ENCODE results near the gene TUT4. TPM values are rescaled to one million over a fixed set of nuclear protein-coding genes. Genes with fewer than 3 reads are reported as not detected.

TUT4 gene
- total RNA-seq, 2 experiments from 2014 or later, result 68.1 to 71.8 TPM

- Mint-ChIP-seq H3K9me3 (no peaks in the 10 kb centered on the region), H3K27me3 (no peaks in the 10 kb centered on the region), H3K36me3 (ENCODE audit: low read depth) (peaks cover 75% of the 10 kb centered on the region), H3K4me3 (peak within 1 kb of the TSS; percentile 100), H3K27ac (peak within 1 kb of the TSS; percentile 100), H3K4me1 (peaks cover 67% of the 10 kb centered on the region)
- POLR2A ChIA-PET, result interaction anchor here (0.9 to 6.1 kb wide), 45 partner anchors 10 to 923 kb away, joined by 3 to 144 read pairs (median 6); partner anchors contain the start of genes BTF3L4, CC2D1B, GPX7 and KTI12
- DNase-seq, result peak; percentile 98
- CTCF ChIA-PET, result interaction anchor here (0.7 to 3.8 kb wide), 20 partner anchors 9 to 517 kb away, joined by 3 to 37 read pairs (median 4); partner anchors contain the start of genes ECHDC2, SHISAL2A and TUT4
Measured at GRCh38 chr1:52404116-52404974, 148.5 kb downstream of the TUT4 start, which contains the start of the genes ORC1 and PRPF38A. Gene ORC1, minus strand, starts transcription at chr1:52404423. Its CDS starts 2,200 bp downstream, at chr1:52402223. Gene PRPF38A, plus strand, starts transcription at chr1:52404602. Its CDS starts 148 bp downstream, at chr1:52404750.

DNA sequence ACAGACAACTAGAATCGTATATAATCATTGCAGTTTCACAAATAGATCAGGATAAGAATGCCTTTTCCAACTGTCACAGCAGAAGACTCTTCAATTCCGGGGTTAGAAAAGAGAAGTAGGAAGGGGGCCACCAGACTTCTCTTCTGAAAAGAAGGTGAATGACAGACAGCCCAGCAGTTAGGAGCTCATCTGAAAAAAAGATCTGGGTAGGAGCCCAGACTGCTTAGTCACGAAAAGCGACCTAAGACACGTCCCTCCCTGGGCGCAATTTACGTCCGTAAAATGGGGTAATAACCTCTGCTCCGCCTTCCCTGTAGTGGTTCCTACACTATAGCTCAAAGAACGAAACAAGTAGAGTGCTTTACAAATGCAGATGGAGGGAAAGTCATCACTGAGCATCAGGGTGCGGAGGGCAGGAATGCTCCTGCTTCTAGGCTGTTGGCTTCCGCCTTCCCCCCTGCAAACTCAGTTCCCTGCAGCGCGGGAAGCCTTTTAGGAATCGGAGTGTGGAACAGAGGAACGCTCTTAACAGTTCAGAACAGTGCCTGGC lies 149.3 kb downstream of the TUT4 start:
- POLR2A ChIA-PET, result interaction anchor here (0.7 to 6.1 kb wide), 45 partner anchors 10 to 923 kb away, joined by 3 to 144 read pairs (median 6); partner anchors contain the start of genes BTF3L4, CC2D1B, GPX7 and KTI12
- H3K4me1 Mint-ChIP-seq, result peaks cover 67% of the 10 kb centered on the region
- H3K36me3 Mint-ChIP-seq (ENCODE audit: low read depth), result peaks cover 73% of the 10 kb centered on the region
- CTCF ChIA-PET, result interaction anchor here (0.6 to 3.8 kb wide), 17 partner anchors 10 to 438 kb away, joined by 3 to 37 read pairs (median 4); partner anchors contain the start of genes SHISAL2A and TUT4
- DNase-seq, result peak; percentile 74
- H3K27me3 Mint-ChIP-seq, result no peaks in the 10 kb centered on the region
- H3K4me3 Mint-ChIP-seq, result peak overlapping the region; percentile 100
- H3K27ac Mint-ChIP-seq, result peak overlapping the region; percentile 100
- no peaks in the 10 kb centered on the region for H3K9me3 Mint-ChIP-seq

GRCh38 chr1:52402860-52403240 lies 150.0 kb downstream of the TUT4 start:
- Mint-ChIP-seq H3K27ac (peak overlapping the region; percentile 100), H3K27me3 (no peaks in the 10 kb centered on the region), H3K4me3 (peak overlapping the region; percentile 100), H3K9me3 (no peaks in the 10 kb centered on the region), H3K36me3 (ENCODE audit: low read depth) (peaks cover 68% of the 10 kb centered on the region), H3K4me1 (peaks cover 63% of the 10 kb centered on the region)
- CTCF ChIA-PET, result interaction anchor here (1.7 to 3.8 kb wide), 2 partner anchors 9 to 21 kb away, joined by 4 to 24 read pairs; no protein-coding TSS in a partner anchor
- POLR2A ChIA-PET, result interaction anchor here (1.3 to 6.1 kb wide), 5 partner anchors 16 to 150 kb away, joined by 3 to 144 read pairs (median 39); partner anchors contain the start of genes CC2D1B and TUT4
- no peak for DNase-seq

DNA sequence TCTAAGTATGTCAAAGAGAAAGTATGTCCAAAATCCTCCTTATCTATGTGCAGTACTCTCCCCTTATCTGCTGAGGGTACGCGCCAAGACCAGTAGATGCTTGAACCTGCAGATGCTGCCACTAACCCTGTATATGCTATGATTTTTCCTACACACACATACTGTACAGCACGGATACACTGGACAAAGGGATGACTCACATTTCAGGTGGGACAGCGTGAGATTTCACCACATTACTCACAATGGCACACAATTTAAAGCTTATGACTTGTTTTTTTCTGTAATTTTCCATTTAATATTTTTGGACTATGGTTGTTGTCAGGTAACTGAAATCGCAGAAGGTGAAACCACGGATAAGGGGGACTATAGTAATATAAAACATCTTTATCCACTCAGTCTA lies 152.8 kb downstream of the TUT4 start:
- Mint-ChIP-seq H3K4me1 (peaks cover 49% of the 10 kb centered on the region), H3K9me3 (no peaks in the 10 kb centered on the region), H3K36me3 (ENCODE audit: low read depth) (peaks cover 65% of the 10 kb centered on the region), H3K27ac (no peak overlapping the region), H3K27me3 (no peaks in the 10 kb centered on the region), H3K4me3 (no peak overlapping the region)
- no peak for DNase-seq
- POLR2A ChIA-PET, result interaction anchor here (1.2 to 6.1 kb wide), 2 partner anchors 11 to 24 kb away, joined by 3 to 144 read pairs; no protein-coding TSS in a partner anchor
- CTCF ChIA-PET, result interaction anchor here (1.0 kb wide), 1 partner anchor 16 kb away, joined by 3 read pairs; no protein-coding TSS in a partner anchor

DNA sequence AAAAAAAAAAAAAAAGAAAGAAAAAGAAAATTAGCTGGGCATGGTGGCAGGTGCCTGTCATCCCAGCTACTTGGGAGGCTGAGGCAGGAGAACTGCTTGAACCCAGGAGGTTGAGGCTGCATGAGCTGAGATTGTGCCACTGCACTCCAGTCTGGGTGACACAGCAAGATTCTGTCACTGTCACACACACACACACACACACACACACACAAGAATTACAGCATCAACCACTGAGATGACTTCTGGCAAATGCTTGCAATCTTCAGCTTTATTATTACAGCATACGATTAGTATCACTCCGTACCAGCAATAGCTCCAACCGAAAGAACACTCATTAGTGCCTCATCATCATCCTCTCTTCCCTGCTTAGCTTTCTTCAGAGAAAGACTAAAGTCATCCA lies 153.3 kb downstream of the TUT4 start:
- no peak for DNase-seq
- no peak overlapping the region for H3K4me3 Mint-ChIP-seq
- no peaks in the 10 kb centered on the region for H3K27me3 Mint-ChIP-seq
- H3K4me1 Mint-ChIP-seq, result peaks cover 49% of the 10 kb centered on the region
- H3K27ac Mint-ChIP-seq, result no peak overlapping the region
- peaks cover 69% of the 10 kb centered on the region for H3K36me3 Mint-ChIP-seq (ENCODE audit: low read depth)
- CTCF ChIA-PET, result interaction anchor here (0.6 to 1.0 kb wide), 2 partner anchors 16 to 183 kb away, joined by 3 to 4 read pairs; no protein-coding TSS in a partner anchor
- POLR2A ChIA-PET, result interaction anchor here (0.8 kb wide), 1 partner anchor 304 kb away, joined by 3 read pairs; no protein-coding TSS in a partner anchor
- H3K9me3 Mint-ChIP-seq, result no peaks in the 10 kb centered on the region

- H3K9me3 Mint-ChIP-seq, result no peaks in the 10 kb centered on the region
- POLR2A ChIA-PET, result interaction anchor here (0.6 to 3.3 kb wide), 2 partner anchors 11 to 14 kb away, joined by 3 to 14 read pairs; partner anchors contain the start of genes ORC1 and PRPF38A
Measured at GRCh38 chr1:52393174-52393573, 159.7 kb downstream of the TUT4 start.

DNA sequence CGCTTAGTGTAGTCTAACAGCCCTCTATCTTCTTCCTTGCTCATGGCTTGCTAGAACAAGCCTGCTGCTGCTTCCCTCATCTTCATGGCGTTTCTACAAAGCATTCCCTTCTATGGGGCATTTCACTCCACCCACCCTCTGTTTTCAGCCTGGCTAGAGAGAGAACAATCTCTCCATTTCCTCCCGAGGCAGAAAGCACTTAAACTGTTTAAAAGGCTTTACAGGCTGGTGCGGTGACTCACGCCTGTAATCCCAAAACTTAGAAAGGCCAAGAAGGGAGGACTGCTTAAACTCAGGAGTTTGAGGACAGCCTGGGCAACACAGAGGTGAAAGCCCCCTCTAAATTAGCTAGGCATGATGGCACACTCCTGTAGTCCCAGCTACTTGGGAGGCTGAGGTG lies 166.4 kb downstream of the TUT4 start:
- ChIA-PET POLR2A (no interaction called here), CTCF (no interaction called here)
- peaks cover 6% of the 10 kb centered on the region for H3K4me1 Mint-ChIP-seq
- no peak for DNase-seq
- H3K4me3 Mint-ChIP-seq, result no peak overlapping the region
- peaks cover 69% of the 10 kb centered on the region for H3K36me3 Mint-ChIP-seq (ENCODE audit: low read depth)
- H3K27ac Mint-ChIP-seq, result no peak overlapping the region
- no peaks in the 10 kb centered on the region for H3K9me3 Mint-ChIP-seq
- H3K27me3 Mint-ChIP-seq, result no peaks in the 10 kb centered on the region

More at GRCh38 chr1:52393174-52393573, 159.7 kb downstream of the TUT4 start:
- H3K27me3 Mint-ChIP-seq, result no peaks in the 10 kb centered on the region
- peaks cover 17% of the 10 kb centered on the region for H3K4me1 Mint-ChIP-seq
- no peak for DNase-seq
- H3K27ac Mint-ChIP-seq, result no peak overlapping the region
- H3K36me3 Mint-ChIP-seq (ENCODE audit: low read depth), result peaks cover 67% of the 10 kb centered on the region
- no peak overlapping the region for H3K4me3 Mint-ChIP-seq
- CTCF ChIA-PET, result interaction anchor here (1.6 kb wide), 1 partner anchor 10 kb away, joined by 4 read pairs; the partner anchor contains the start of genes ORC1 and PRPF38A

DNA sequence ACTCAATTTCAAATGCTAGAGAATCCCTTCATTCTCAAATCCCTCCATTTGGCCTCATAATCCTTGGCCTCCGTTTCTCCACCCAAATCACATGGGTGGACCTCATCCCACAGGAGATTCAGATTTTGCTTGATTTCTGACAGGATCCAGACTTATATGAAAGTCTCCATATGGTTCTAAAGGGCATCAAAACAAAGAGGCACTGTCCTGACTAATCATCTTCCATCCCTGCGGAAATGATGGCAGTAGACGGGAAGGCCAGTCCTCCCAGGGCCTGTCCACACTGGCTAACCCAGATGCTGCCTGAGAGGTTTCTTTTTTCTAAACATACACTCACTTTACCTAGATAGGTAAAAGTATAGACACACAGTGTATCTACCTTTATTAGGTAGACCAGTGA lies 167.5 kb downstream of the TUT4 start:
- Mint-ChIP-seq H3K9me3 (no peaks in the 10 kb centered on the region), H3K27ac (no peak overlapping the region), H3K27me3 (no peaks in the 10 kb centered on the region), H3K36me3 (ENCODE audit: low read depth) (peaks cover 73% of the 10 kb centered on the region), H3K4me1 (peaks cover 5% of the 10 kb centered on the region), H3K4me3 (no peak overlapping the region)
- ChIA-PET POLR2A (no interaction called here), CTCF (no interaction called here)
- DNase-seq, result no peak

Other genes with a start within 250 kb of the TUT4 start
- gene CC2D1B, start 186.9 kb downstream of the TUT4 start, total RNA-seq, result 10 to 100 TPM; 43.8 to 46.9 TPM
- 10 to 100 TPM; 27.0 to 28.3 TPM for gene ORC1, start 148.7 kb downstream of the TUT4 start, total RNA-seq
- gene PRPF38A, start 148.5 kb downstream of the TUT4 start, total RNA-seq, result 10 to 100 TPM; 84.1 to 86.5 TPM
- gene GPX7, start 49.3 kb upstream of the TUT4 start, total RNA-seq, result 10 to 100 TPM; 21.2 to 23.5 TPM
- gene SHISAL2A, start 80.1 kb upstream of the TUT4 start, total RNA-seq, result 10 to 100 TPM; 10.8 to 11.4 TPM
- gene COA7, start 145.3 kb upstream of the TUT4 start, total RNA-seq, result 10 to 100 TPM; 13.6 TPM
- 10 to 100 TPM; 12.7 to 12.8 TPM for gene ZYG11B, start 173.4 kb upstream of the TUT4 start, total RNA-seq